Spleen (tissue), 7 donors: ENCODE data around the gene FITM2.
"Not testable (repeated sequence)": the region's sequence is repeated elsewhere in the genome, so short reads cannot be mapped to it uniquely, and the experiment has no call there.

ENCODE experiments used
- POLR2A ChIP-seq, 3 donors: fragments of 450-650 bp; IDR thresholded peaks; one replicate each; pipeline ENCODE4 v1.5.1; 2017; ENCODE audit warnings: antibody characterized with exemption in 3 of 3, mild to moderate bottlenecking in 1 of 3
- POLR2AphosphoS5 ChIP-seq, 3 donors: sonication (generic); formaldehyde crosslinking; IDR thresholded peaks; one replicate each; pipeline ENCODE4 v1.5.1; 2017; ENCODE audit warnings: antibody characterized with exemption in 3 of 3
- TF ChIP-seq, protein P1 (sequence below), 11 experiments: fragments of 200-600 bp in 7 of 11; fragments of 450-650 bp in 4 of 11; sonication (generic) in 4 of 11; IDR thresholded peaks in 8 of 11; conservative IDR thresholded peaks in 3 of 11; 1 replicate in 7 of 11; 2 replicates in 4 of 11; pipeline versions ENCODE4 v1.4.0 to v1.8.0; 2016 to 2021; ENCODE audit warnings: antibody characterized with exemption in 11 of 11, inconsistent platforms in 4 of 11, mild to moderate bottlenecking in 1 of 11
- donor health status: DM: no; HTN: no; CAD: no; lungs with moderate emphysema.
- donor health status: DM: no; HTN: no; CAD: no.
- donor health status: DM: no; HTN: no; CAD: no.

- TF ChIP-seq, protein P1, sequence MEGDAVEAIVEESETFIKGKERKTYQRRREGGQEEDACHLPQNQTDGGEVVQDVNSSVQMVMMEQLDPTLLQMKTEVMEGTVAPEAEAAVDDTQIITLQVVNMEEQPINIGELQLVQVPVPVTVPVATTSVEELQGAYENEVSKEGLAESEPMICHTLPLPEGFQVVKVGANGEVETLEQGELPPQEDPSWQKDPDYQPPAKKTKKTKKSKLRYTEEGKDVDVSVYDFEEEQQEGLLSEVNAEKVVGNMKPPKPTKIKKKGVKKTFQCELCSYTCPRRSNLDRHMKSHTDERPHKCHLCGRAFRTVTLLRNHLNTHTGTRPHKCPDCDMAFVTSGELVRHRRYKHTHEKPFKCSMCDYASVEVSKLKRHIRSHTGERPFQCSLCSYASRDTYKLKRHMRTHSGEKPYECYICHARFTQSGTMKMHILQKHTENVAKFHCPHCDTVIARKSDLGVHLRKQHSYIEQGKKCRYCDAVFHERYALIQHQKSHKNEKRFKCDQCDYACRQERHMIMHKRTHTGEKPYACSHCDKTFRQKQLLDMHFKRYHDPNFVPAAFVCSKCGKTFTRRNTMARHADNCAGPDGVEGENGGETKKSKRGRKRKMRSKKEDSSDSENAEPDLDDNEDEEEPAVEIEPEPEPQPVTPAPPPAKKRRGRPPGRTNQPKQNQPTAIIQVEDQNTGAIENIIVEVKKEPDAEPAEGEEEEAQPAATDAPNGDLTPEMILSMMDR (IDR thresholded peaks at IDR 0.05 in 8 of 11, conservative IDR thresholded peaks at IDR 0.05 in 3 of 11), result not testable (repeated sequence)
- TF ChIP-seq POLR2A, POLR2AphosphoS5 (IDR thresholded peaks at IDR 0.05): not testable (repeated sequence)
Measured at GRCh38 chr20:44299011-44299535, 11.9 kb downstream of the FITM2 start.
